ENCODE results near the gene PXT1.
"Not testable (repeated sequence)": the region's sequence is repeated elsewhere in the genome, so short reads cannot be mapped to it uniquely, and the experiment has no call there.

The PXT1 gene

DNA sequence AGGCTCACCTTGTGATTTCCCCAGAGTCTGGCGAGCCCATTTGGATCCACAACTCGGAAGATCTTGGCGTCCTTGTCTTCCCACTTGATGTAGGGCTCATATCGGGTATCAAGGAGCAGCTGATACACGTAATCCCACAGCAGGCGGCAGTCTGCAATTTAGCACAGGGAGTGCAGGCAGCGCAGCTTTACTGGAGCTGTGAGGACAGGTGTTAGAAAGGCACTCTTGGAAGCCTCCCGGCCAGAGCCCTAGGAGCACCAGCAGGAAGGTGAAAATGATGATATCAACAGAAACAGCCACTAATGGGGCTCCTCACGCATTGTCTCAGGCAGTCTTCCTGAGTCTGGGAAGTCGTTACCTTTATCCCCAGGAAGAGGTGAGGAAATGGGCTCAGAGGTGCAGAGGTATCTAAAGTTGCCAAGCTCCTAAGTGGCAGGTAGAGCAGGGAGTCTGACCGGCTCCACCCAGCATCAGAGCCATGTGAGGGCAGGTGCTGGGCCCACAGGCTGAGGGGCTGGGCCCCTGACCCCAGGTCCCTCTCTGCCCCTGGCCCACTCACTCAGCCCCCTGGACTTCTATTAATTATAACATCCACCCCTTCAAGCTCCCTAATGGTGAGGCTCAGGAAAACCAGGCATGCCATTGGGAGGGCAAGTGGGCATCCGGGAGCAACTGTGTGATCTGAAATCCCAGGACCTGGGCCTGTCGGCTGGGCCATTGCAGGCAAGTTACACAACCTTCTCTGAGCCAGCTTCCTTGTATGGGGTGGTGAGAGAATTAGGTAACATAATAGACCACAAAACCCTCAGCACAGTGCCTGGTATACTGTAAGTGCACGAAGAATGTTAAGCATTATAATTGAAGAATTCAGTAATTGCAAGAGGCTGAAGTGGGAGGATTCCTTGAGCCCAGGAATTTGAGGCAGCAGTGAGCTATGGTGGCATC lies 73.5 kb downstream of the PXT1 start:
- no peak for DNase-seq (ENCODE audit: low spot score)

- no peak for DNase-seq (ENCODE audit: low spot score)
These were observed 74.2 kb downstream of the PXT1 start for GRCh38 chr6:36368421-36368820.

GRCh38 chr6:36367743-36368142 lies 74.9 kb downstream of the PXT1 start:
- no peak for DNase-seq (ENCODE audit: low spot score)

- DNase-seq (ENCODE audit: low spot score) = no peak
These were observed 77.8 kb downstream of the PXT1 start for GRCh38 chr6:36364669-36365479.

DNA sequence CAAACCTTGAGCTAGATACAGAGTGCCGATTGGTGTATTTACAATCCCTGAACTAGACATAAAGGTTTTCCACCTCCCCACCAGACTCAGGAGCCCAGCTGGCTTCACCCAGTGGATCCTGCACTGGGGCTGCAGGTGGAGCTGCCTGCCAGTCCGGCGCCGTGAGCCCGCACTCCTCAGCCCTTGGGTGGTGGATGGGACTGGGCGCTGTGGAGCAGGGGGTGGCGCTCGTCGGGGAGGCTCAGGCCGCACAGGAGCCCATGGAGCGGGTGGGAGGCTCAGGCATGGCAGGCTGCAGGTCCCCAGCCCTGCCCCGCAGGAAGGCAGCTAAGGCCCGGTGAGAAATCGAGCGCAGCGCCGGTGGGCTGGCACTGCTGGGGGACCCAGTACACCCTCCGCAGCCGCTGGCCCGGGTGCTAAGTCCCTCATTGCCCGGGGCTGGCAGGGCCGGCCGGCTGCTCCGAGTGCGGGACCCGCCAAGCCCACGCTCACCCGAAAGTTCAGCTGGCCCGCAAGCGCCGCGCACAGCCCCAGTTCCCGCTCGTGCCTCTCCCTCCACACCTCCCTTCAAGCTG lies 78.5 kb downstream of the PXT1 start:
- DNase-seq (ENCODE audit: low spot score) = not testable (repeated sequence)

- DNase-seq (ENCODE audit: low spot score) = not testable (repeated sequence)
These were observed 79.3 kb downstream of the PXT1 start for GRCh38 chr6:36363371-36363752.

DNA sequence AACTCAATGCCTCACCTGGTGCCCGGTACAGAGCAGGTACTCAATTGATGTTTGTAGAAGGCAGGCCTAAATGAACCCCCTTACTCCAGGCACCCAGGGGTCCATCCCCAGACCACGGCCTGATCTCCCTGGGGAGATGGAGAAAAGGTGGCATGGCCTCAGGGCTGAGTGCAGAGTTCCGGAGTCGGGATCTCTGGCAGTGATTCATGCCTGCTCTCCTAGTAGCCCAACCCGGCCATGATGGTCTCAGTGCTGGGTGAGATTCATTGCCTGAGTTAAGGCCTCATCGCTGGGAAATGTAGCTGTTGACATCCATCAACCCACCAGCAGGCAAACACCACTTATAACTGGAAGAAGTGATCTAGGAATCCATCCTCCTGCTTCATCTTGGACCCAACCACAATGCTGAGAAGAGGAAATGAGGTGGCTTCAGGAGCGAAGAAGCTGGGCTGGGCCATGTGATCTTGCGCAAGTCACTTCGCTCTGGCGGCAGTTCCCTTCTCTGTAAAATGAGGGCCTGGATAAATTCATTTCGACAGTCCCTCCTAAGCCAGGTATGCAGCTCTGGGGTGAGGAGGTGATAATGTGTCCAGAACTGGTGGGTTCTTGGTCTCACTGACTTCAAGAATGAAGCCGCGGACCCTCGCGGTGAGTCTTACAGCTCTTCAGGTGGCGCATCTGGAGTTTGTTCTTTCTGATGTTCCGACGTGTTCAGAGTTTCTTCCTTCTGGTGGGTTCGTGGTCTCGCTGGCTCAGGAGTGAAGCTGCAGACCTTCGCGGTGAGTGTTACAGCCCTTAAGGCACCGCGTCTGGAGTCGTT lies 79.9 kb downstream of the PXT1 start:
- DNase-seq (ENCODE audit: low spot score) = no peak

- no peak for DNase-seq (ENCODE audit: low spot score)
These were observed 81.6 kb downstream of the PXT1 start for GRCh38 chr6:36361071-36361470.

DNA sequence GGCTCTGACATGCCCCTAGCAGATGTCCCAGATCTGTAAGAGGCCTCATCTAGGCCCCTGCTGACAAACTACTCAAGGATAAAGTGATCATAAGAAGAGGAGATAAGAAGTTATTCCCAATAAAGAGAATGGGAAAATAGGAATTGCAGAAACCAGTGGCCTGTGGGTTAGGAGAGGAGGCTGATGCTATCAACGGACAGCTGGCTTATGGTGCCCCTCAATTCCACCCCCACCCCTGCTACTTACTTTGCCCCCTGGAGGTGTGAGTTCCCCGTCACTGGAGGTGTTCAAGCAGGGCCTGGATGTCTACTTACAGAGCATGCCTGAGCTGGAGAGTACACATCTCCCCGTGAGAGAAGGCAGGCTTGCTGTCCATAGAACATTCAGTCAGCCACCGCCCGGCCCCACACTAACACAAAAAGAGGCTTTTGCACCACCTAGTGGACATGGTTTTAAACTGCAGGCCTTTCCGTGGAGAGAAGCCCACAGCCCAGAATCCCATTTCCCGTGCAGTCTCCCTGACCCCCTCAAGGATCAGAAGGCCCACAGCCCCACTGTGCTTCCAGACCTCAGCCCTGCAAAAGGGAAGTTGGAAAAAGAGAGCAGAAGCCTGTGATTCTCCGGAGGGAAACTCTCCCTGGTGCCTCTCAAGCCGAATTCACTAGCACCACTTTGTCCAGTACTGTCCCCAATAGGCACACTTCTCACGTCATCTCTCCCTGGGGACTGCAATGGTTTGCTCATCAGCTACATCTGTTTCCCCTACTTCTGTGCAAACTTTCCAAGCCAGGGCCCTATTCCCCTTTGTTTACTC lies 82.2 kb downstream of the PXT1 start:
- DNase-seq (ENCODE audit: low spot score) = peak; percentile 88

- DNase-seq (ENCODE audit: low spot score) = peak; percentile 84
These were observed 84.3 kb downstream of the PXT1 start for GRCh38 chr6:36358226-36358915.

- no peak for DNase-seq (ENCODE audit: low spot score)
These were observed 84.8 kb downstream of the PXT1 start for GRCh38 chr6:36357872-36358225.

DNA sequence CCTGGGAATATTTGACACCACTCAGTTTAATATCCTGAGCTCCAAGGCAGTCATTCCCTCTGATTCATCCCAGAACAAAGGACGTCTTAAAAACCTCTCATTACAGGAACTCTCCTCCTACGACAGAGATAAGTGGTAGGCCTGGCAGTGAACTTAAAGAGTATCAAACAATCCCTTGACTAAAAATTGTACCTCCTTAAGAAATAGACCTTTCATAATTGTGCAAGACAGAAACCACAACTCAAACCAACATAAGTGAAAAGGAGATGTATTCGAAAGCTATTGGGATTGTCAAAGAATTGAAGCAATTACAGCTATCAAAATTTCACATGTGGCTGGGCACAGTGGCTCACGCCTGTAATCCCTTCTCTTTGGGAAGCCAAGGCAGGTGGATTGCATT lies 86.8 kb downstream of the PXT1 start:
- no peak for DNase-seq (ENCODE audit: low spot score)

- DNase-seq (ENCODE audit: low spot score) = no peak
These were observed 89.2 kb downstream of the PXT1 start for GRCh38 chr6:36353411-36353915.

- no peak for DNase-seq (ENCODE audit: low spot score)
These were observed 90.0 kb downstream of the PXT1 start for GRCh38 chr6:36352477-36353157.

DNA sequence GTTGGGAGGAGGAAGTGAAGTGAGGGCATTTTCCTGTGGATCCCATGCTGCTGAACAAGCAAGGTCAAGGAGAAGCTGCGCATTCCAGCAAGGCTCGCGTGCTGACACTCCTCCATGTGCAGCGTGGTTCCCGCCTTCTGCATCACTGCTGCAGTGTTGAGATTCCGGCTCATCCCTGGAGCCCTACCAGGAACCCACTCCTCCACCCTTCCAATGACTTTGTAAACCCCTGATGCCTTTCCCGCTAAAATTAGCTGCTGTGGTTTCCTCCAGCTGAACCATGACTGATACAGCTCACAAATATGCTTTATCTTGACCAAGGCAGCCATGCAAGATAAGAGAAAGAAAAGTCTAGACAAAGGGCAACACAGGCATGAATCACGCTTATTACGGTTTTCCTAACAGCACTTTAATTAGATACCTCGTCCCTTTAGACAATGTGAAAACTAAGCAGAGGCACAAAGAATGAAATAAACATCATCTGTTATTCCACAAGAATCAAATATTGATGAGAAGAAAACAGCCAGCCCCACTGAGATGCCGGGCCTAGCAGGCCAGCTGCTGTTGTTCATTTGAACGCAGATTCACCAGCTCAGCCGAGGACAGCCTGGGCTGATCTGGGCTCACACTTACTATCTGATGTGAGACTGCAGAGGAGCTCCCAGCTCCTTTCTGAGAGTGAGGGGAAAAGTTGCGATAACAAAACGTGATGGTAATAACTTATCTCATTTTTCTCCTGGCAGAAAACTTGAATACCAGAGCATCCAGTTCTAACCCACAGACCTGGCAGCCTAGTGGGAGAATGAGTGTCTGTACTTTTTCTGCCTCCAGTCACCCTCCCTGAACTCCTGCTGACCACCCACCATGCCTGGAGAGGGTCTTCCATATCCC lies 91.7 kb downstream of the PXT1 start:
- no peak for DNase-seq (ENCODE audit: low spot score)

DNA sequence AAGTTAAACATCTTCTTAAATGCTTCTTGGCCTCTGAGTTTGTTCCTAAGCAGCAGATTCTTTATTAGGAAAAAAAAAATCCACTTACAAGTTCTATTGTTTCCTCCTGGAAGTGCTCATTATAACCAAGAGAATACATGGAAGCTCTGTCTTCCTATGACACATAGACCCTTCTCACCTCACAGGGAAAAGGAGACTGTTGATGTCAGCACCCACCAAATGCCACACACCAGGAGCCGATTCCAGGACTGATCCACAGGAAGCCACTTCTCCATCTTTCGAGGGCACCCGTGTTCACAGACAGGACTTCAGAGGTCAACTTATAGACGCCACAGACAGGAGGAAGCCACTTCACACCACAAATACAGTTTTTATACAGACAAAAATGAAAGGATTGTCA lies 92.6 kb downstream of the PXT1 start:
- no peak for DNase-seq (ENCODE audit: low spot score)

GRCh38 chr6:36349240-36349639 lies 93.4 kb downstream of the PXT1 start:
- DNase-seq (ENCODE audit: low spot score) = no peak

GRCh38 chr6:36347621-36348020 lies 95.0 kb downstream of the PXT1 start:
- DNase-seq (ENCODE audit: low spot score) = no peak

Measured in pons (tissue), 1 donor.